Measurements from ENCODE around the gene KLHL35. TPM values are rescaled to one million over a fixed set of nuclear protein-coding genes. Genes with fewer than 3 reads are reported as not detected.
A peak's percentile ranks its signal among the peaks of the same experiment; 100 is the strongest.
"Not testable (repeated sequence)": the region's sequence is repeated elsewhere in the genome, so short reads cannot be mapped to it uniquely, and the experiment has no call there.

Gene KLHL35
- total RNA-seq, 1 experiment from 2014 or later: not detected

DNA sequence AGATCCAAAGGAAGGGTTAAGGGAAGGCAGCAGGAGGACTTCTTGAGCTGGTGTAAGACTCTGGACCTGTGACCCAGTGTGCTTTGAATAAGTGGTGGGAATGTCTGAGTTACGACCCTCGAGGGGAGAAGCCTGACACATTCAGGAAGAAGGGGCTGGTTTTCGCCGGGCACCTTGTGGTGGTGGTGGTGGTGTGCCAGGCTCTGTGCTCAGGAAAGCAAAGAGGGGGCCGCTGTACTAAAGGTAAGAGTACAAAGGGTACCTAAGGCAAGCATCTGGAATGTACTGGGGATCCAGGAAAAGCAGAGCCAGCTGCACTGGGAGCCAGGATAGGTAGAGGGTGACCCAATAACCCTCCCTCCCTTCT is 6.3 kb downstream of the KLHL35 start:
- no peak for DNase-seq (ENCODE audit: low read depth)

DNA sequence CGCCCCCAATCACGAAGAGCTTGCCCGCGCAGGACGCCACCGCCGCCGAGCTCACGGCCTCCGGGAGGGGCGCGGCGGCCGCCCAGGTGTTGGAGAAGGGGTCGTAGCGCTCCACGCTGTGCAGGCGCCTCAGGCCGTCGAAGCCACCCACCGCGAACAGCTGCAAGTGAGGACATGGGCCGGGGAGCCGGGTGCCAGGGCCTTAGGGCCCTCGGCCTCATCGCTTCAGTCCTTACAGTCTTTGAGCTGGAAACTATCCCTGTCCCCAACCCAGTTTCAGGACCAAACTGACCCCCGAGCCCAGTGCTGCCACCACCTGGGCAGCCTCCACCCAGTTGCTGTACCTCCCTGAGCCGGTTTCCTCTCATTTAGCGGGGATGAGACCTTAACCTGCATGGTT is 7.6 kb downstream of the KLHL35 start:
- DNase-seq (ENCODE audit: low read depth): no peak

DNA sequence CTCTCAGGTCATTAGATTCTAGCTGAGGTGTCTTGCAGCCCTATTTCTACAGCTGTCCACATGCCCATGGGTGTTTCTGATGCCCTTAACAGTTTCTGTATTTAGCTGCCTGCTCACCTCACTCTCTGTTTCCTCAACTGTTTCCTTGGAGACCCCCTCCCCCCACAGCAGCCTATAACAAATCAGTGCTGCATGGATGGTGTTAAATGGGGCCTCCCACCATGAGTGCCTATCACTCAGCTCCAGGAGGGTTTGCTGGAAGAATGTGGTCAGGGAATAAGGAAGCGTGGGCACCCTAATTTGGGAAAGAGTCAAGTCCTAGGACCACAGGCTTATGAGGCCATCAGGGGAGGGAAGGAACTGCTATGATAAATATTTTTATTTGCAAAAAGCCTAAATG is 8.6 kb downstream of the KLHL35 start:
- DNase-seq (ENCODE audit: low read depth): no peak

DNA sequence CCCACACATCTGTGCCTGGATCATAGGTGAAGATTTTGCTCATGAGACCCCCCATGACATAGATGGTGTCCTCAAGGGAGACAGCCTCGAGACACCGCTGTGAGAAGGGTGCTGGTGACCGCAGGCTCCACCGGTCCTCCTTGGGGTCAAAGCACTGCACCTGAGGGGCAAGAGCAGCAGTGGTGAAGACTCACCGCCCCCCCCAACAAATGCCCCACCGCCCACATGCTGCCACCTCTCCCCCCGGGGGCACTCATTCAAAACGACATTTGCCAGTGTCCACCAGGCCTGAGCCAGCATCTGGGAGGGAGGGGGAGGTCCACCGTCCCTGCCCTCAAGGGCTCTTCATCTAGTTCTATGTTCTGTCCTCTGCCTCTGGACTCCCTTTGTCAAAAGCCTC is 9.3 kb downstream of the KLHL35 start:
- DNase-seq (ENCODE audit: low read depth): no peak

DNA sequence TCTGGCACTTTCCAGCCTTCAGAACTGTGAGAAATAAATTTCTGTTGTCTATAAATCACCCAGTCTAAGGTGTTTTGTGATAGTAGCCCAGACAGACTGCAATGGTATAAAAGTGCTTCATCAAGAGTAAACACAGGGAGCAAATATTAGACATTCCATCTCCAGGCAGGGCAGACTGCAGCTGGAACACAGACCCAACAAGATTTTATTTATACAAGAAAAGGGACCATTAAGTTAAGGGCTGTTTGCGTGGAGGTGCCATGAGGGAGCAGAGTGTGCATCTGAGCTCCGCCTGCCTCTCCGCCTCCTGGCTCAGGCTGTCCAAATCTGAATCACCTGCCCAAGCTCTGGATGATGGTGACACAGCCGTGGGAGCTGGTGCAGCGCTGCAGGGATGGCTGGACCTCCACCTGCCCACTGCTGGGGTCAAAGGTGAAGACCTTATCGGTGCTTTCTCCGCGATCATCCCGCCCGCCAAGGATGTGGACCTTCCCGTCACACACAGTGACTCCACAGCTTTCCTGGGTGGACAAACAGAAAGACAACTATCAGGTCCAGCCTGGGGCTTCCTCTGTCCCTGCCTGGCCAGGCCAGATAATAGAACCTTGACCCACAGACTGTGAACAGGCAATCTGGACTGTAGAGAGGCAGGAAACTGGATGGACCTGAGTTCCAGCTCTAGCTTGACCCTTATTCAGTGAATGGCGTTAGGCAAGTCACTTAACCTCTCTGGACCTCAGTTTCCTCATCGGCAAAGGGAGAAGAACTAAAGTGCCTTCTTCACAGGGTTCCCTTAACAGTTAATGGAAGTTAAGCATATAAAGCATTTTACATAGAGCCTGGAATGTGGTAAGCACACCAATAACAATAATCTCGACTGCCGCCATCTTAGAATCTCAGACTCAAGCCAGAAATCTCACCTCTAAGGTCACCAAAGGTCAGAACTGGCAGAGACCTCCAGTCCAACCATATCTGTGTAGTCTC is 10.5 kb downstream of the KLHL35 start:
- DNase-seq (ENCODE audit: low read depth): no peak

DNA sequence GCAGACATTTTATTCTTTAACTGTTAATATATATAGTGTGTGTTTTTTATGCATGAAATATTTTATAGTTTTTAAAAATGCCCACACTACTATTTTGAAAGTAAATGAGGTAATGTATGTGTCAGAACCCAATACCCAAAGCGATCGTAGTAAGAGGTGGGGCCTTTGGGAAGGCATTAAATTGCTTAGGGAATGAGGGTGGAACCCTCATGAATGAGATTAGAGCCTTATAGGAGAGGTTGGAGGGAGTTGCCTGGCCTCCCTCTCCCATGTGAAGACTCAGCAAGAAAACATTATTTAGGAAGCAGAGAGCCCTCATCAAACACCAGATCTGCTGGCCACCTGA is 11.1 kb downstream of the KLHL35 start:
- DNase-seq (ENCODE audit: low read depth): no peak

DNA sequence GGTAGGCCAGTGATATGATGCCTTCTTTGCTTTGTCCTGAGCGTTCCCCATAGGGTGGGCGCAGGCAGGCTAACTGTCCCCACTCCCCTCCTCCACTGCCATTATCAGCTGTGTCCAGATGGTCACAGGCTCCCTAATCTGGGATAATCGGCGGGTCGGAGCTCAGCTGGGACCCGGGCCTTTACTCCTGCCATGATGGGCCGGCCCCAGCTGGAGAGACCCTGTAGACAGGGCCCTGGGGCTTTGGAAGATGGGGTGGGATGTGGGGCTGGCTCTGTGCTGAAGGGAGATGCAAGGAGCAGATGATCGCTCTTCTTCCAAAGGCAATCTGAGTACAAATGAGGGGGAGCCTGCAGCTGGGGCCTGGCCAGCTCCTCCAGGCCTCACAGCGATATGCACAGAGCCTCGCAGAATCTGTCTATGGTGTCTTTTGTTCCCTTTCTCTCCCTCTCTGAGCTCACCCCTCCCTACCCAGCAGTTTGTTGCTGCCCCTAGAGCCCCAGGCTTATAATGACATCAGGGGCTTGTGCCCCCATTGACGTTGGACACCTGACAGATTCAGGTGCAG is 11.9 kb downstream of the KLHL35 start:
- DNase-seq (ENCODE audit: low read depth): no peak

DNA sequence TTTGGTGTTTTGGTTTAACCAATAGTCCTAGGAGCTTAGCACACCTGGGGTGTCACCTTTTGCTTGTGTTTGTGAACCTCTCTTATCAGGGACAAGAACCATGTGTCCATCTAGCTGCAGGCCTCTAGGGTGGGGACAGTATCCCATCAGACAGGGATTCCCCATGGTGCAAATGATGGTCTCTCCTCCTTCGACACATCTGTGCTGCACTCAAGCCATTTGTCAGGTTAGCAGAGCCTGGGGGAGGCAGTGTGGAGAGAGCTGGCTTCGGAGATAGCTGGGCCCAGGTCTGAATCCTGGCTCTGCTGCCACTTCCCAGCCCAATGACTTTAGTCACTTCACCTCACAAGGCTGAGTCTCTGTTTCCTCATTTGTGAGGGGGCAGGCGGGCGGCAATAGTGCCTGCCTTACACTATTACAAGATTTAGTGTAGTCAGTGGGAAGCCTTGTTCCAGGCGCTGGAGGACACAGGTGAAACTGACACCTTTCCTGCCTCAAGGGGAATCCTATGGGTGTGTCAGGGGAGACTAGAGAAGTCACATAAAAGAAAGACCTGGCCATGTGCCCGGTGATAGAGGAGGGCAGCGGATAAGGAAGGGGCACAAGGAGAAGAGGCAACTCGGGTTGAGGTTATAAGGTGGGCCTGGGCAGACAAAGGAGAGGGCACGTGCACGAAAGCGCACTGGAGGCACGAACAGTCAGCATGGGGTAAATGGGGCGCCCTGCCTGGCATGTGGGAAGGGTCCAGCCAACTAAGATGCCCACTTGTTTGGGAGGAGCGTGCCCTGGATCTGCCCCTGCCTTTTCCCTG is 12.6 kb downstream of the KLHL35 start:
- no peak for DNase-seq (ENCODE audit: low read depth)

DNA sequence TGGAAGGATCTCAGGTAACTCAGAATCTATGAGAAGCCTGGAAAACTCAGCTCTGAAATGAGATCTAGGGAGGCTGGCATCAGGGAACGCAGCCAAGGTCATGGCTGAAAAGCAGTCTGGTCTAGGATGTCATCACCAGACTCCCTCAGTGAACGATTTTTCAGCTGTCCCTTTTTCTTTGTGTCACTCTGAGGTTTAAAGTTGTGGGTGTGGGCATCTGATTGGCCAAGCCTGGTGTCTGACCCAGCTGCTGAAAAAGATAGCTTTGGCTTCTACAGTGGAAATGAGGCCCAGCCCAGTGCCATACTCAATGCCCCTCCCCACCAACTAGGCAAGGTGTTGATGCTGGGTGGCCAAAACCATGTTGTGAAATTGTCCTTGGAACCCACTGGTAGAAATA is 19.1 kb downstream of the KLHL35 start:
- no peak for DNase-seq (ENCODE audit: low read depth)

DNA sequence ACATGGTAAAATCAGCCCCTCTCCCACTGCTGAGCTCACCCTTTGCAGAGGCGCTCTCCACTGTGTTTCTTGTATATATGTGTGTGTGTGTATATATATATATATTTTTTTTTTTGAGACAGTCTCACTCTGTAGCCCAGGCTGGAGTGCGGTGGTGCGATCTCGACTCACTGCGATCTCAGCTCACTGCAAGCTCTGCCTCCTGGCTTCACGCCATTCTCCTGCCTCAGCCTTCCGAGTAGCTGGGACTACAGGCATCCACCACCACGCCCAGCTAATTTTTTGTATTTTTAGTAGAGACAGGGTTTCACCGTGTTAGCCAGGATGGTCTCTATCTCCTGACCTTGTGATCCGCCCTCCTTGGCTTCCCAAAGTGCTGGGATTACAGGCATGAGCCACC is 19.9 kb downstream of the KLHL35 start:
- not testable (repeated sequence) for DNase-seq (ENCODE audit: low read depth)

DNA sequence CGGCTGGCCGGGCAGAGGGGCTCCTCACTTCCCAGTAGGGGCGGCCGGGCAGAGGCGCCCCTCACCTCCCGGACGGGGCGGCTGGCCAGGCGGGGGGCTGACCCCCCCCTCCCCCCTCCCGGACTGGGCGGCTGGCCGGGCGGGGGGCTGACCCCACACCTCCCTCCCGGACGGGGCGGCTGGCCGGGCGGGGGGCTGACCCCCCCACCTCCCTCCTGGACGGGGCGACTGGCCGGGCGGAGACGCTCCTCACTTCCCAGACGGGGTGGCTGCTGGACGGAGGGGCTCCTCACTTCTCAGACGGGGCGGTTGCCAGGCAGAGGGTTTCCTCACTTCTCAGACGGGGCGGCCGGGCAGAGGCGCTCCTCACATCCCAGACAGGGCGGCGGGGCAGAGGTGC is 23.0 kb downstream of the KLHL35 start:
- DNase-seq (ENCODE audit: low read depth): not testable (repeated sequence)

DNA sequence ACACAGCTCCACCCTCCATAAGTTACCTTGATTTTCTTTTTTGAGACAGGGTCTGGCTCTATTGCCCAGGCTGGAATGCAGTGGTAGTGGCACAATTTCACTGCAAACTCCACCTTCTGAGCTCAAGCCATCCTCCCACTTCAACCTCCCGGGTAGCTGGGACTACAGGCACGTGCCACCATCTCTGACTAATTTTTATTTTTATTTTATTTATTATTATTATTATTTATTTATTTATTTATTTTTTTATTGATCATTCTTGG is 24.1 kb downstream of the KLHL35 start:
- DNase-seq (ENCODE audit: low read depth): no peak

DNA sequence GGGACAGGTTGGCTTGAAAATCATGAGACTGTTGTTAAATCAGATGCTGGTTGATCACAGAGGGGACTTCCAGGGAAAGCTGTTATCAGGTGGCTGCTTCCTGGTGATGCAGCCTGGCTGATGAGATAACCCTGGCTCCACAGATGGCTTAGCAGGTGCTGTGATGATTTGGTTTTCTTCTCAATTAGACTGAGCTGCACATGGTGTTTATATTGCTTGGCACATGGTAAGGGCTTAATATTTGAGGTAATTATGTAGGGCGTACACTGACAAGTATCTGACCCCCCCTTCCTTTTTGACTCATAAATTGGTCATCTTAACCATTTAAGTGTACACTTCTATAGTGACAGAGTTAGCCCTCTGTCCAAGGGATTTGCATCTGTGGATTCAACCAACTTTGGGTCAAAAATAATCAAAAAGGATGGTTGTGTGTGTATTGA is 26.6 kb downstream of the KLHL35 start:
- no peak for DNase-seq (ENCODE audit: low read depth)

DNA sequence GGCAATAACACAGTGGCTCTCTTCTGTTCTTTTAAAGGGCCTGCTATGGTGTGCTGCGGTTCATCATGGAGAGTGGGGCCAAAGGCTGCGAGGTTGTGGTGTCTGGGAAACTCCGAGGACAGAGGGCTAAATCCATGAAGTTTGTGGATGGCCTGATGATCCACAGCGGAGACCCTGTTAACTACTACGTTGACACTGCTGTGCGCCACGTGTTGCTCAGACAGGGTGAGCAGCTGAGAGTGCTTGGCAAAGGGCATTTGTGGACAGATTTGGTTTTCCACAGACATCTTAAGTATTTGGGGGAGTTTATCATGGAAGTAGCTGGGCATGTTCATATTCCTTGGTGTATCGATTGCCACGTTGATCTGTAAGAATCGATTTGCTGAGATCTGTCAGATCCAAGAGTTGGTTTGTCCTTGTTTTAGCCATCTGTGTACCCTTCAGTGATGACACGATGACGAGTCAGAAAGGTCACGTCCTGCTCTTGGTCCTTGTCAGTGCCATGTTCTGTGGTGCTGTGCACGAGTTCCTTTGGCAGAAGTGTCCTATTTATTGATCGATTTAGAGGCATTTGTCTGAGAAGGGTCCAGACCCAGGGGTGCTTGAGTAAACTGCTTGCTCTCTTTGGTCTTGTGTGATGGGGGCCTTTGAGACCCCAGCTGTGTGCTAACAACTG is 28.9 kb downstream of the KLHL35 start:
- no peak for DNase-seq (ENCODE audit: low read depth)

DNA sequence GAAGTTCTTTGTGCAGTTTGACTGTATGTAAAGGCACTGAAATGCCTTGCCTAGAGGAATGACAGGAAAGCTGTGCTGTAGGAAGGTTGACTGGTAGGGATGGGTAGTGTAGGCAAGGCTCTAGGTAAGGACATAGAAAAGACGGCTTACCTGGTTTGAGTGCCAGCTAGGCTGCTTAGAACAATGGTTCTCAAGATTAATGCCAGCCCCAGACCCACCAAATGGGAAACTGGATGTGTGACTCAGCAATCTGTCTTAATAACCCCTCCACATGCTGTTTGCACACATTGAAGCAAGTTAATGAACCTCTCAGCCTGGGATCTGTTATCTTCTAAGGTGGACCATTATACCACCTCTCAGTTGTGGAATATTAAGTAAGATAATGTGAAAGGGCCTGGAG is 30.0 kb downstream of the KLHL35 start:
- no peak for DNase-seq (ENCODE audit: low read depth)

DNA sequence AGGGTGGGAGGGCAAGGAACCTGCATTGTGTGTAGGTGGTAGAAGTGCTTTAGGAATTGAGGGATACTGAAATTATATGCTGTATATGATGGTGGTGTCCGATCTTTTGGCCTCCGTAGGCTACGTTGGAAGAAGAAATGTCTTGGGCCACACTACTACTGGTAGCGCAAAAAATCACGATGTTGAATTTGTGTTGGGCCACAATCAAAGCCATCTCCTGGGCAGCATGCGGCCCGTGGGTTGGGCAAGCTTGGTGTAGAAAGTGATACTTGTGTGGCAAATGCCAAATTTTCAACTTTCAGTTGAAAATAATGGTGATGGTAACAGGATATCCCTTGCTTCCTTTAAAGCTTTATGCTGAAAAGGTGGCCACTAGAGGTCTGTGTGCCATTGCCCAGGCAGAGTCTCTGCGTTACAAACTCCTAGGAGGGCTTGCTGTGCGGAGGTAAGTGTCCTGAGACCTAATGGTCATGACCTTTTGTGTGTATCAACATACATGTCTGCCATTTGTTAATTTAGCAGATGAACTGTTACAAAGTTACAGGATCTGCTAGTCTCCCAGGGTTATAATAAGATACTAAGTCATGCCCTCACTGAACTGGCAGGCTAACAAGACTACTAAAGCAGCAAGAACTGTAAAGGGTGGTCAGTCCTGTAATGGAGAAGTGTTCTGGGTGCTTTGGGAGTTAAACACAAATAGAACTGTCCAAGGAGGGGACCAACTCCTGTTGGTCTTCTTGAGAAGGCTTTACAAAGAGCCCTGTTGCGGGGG is 30.8 kb downstream of the KLHL35 start:
- DNase-seq (ENCODE audit: low read depth): no peak

DNA sequence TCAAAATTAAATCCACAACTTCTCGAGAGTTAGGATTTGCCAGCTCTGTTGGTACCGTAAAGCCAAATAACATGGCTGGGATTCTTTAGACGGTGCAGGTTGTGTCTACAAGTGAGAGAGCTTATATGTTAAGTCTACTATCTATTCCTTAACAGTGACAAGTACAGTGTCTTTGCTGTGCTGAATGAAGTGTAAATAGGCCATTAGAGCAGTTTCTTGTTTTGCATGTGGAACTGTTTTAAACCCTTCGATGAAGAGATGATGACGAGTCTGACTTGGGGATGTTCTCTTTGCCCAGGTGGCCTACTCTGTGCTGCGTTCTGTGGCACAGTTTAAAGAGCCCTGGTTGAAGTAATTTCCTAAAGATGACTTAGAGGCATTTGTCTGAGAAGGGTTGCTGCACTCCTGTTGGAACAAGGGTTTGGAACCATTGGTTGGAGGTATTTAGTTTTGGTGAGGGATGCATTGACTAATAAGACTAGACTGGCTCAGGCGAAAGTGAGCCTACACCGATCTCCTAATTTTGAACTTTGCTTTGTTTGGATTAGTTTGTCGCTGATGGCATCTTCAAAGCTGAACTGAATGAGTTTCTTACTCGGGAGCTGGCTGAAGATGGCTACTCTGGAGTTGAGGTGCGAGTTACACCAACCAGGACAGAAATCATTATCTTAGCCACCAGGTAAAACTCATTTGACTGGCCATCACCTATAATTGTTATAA is 32.7 kb downstream of the KLHL35 start:
- DNase-seq (ENCODE audit: low read depth): no peak

DNA sequence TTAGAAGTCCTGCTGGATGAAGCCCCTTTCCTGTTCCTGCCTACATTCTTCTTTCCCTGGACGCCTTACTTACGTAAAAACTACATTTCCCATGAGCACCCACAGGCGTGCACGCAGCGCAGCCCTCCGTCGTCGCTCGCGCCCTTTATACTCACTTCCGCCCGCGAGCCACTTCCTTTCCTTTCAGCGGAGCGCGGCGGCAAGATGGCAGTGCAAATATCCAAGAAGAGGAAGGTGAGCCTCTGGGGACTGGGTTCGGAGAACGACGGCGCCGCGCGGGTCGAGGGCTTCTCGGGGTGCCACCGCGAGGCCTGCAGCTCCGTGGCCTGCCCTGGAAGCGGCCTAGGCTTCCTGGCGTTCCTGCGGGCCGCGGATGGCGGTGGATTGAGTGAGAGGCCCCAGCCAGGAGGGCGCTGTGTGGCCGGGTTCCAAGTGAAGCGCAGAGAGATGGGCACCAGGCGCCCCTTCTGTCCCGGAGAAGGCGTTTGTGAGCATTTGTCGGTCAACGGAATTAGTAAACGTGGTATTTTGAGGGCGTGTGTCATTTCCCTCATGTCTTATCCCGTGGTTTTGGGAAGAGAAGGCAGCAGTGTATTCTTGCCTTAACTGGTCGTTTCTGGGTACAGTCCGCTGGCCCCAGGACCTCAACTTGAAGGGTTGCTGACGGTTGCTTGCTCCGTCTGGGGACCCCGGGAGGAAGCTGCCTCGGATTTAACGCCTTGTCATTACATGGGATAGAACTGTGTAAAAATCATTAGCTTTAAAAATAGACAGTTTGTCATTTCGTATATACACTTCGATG is 33.5 kb downstream of the KLHL35 start, which contains the start of gene RPS3:
RPS3 (plus strand) TSS at position 175 of the 802 bp plus-strand sequence; CDS start at position 205, 30 bp downstream.
- peak; percentile 89 for DNase-seq (ENCODE audit: low read depth)

DNA sequence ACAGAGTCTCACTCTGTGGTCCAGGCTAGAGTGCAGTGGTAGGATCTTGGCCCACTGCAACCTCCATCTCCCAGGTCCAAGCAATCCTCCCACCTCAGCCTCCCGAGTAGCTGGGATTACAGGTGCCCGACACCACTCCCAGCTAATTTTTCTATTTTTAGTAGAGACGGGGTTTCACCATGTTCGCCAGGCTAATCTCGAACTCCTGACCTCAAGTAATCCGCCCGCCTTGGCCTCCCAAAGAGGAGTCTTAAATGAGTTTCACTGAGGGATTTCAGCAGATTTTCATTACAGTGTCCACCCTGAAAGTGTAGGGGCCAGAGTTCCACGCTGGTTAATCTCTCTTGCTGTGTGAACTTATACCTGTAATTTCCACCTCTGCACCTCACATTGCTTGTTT is 34.1 kb downstream of the KLHL35 start:
- no peak for DNase-seq (ENCODE audit: low read depth)
